GM19452 (cell line): ENCODE measurements around the gene UNC5A.

Experiments
- ATAC-seq: cut with Tn5 transposase; IDR thresholded peaks from one replicate; pipeline ENCODE4 v1.9.1; 2021; ENCODE audit not compliant: unreplicated experiment

Gene UNC5A

GRCh38 chr5:176877793-176878331 is 67.5 kb downstream of the UNC5A start:
- no peak for ATAC-seq

GRCh38 chr5:176878463-176878862 is 68.1 kb downstream of the UNC5A start:
- no peak for ATAC-seq

- no peak for ATAC-seq
These were observed 68.7 kb downstream of the UNC5A start for GRCh38 chr5:176878906-176879662.

GRCh38 chr5:176879663-176880361 is 69.5 kb downstream of the UNC5A start:
- ATAC-seq = no peak

GRCh38 chr5:176880366-176881020 is 70.1 kb downstream of the UNC5A start:
- ATAC-seq = no peak

GRCh38 chr5:176881021-176881749 is 70.8 kb downstream of the UNC5A start:
- ATAC-seq = no peak

GRCh38 chr5:176881816-176882566 is 71.6 kb downstream of the UNC5A start:
- no peak for ATAC-seq

- no peak for ATAC-seq
These were observed 72.2 kb downstream of the UNC5A start for GRCh38 chr5:176882567-176882903.

- no peak for ATAC-seq
These were observed 73.6 kb downstream of the UNC5A start for GRCh38 chr5:176883700-176884570.

GRCh38 chr5:176884571-176884890 is 74.2 kb downstream of the UNC5A start:
- ATAC-seq = no peak

GRCh38 chr5:176886336-176887251 is 76.2 kb downstream of the UNC5A start:
- ATAC-seq = no peak

- ATAC-seq = no peak
These were observed 77.0 kb downstream of the UNC5A start for GRCh38 chr5:176887252-176887849.

GRCh38 chr5:176888016-176888864 is 77.9 kb downstream of the UNC5A start:
- ATAC-seq = no peak

- ATAC-seq = no peak
These were observed 78.5 kb downstream of the UNC5A start for GRCh38 chr5:176888865-176889165.

- no peak for ATAC-seq
These were observed 79.2 kb downstream of the UNC5A start for GRCh38 chr5:176889321-176890280.
